D341Med (cell line): ENCODE data around the gene AKR1C3.
"Not testable (repeated sequence)": the region's sequence is repeated elsewhere in the genome, so short reads cannot be mapped to it uniquely, and the experiment has no call there.

ENCODE experiments used
- DNase-seq: peaks from one replicate; pipeline ENCODE4 v3.0.0; 2012; ENCODE audit warnings: low spot score

AKR1C3 gene

GRCh38 chr10:5089865-5090264 lies 4.3 kb upstream of the AKR1C3 start:
- no peak for DNase-seq

GRCh38 chr10:5090551-5090950 lies 3.7 kb upstream of the AKR1C3 start:
- no peak for DNase-seq

GRCh38 chr10:5091196-5091595 lies 3.0 kb upstream of the AKR1C3 start:
- DNase-seq, result no peak

GRCh38 chr10:5092375-5092774 lies 1.8 kb upstream of the AKR1C3 start:
- DNase-seq, result no peak

- DNase-seq, result no peak
Observed at GRCh38 chr10:5092848-5093790, 1.1 kb upstream of the AKR1C3 start.

- no peak for DNase-seq
Observed at GRCh38 chr10:5095687-5096086, 1.5 kb downstream of the AKR1C3 start.

GRCh38 chr10:5096108-5096507 lies 1.9 kb downstream of the AKR1C3 start:
- DNase-seq, result no peak

- DNase-seq, result not testable (repeated sequence)
Observed at GRCh38 chr10:5102479-5102878, 8.3 kb downstream of the AKR1C3 start.

GRCh38 chr10:5103481-5103880 lies 9.3 kb downstream of the AKR1C3 start:
- no peak for DNase-seq

GRCh38 chr10:5105626-5106025 lies 11.4 kb downstream of the AKR1C3 start:
- no peak for DNase-seq

- DNase-seq, result no peak
Observed at GRCh38 chr10:5106553-5106952, 12.3 kb downstream of the AKR1C3 start.

- DNase-seq, result no peak
Observed at GRCh38 chr10:5107860-5108526, 13.8 kb downstream of the AKR1C3 start.

GRCh38 chr10:5108658-5109416 lies 14.6 kb downstream of the AKR1C3 start:
- no peak for DNase-seq

- not testable (repeated sequence) for DNase-seq
Observed at GRCh38 chr10:5109861-5110260, 15.6 kb downstream of the AKR1C3 start.

GRCh38 chr10:5116621-5117020 lies 22.4 kb downstream of the AKR1C3 start:
- DNase-seq, result no peak

- no peak for DNase-seq
Observed at GRCh38 chr10:5117026-5117425, 22.8 kb downstream of the AKR1C3 start.

- DNase-seq, result not testable (repeated sequence)
Observed at GRCh38 chr10:5119997-5120396, 25.8 kb downstream of the AKR1C3 start.

- DNase-seq, result no peak
Observed at GRCh38 chr10:5123886-5124285, 29.7 kb downstream of the AKR1C3 start.

GRCh38 chr10:5125315-5126044 lies 31.3 kb downstream of the AKR1C3 start:
- no peak for DNase-seq

- DNase-seq, result no peak
Observed at GRCh38 chr10:5135581-5135980, 41.4 kb downstream of the AKR1C3 start.

- no peak for DNase-seq
Observed at GRCh38 chr10:5136468-5137087, 42.4 kb downstream of the AKR1C3 start.
